22Rv1 (cell line): ENCODE results near the gene MAP1LC3B2.

Experiments used
- H3K27ac ChIP-seq: fragments of 450-650 bp; 2 replicates; pipeline ENCODE4 v1.5.1; 2017
- CTCF ChIP-seq: fragments of 450-650 bp; IDR thresholded peaks from 2 replicates; pipeline ENCODE4 v1.5.1; 2017; ENCODE audit warnings: mild to moderate bottlenecking
- ZFX ChIP-seq: fragments of 450-650 bp; IDR thresholded peaks from 2 replicates; pipeline ENCODE4 v1.6.1; 2017; ENCODE audit warnings: antibody characterized with exemption, borderline replicate concordance

MAP1LC3B2 gene

DNA sequence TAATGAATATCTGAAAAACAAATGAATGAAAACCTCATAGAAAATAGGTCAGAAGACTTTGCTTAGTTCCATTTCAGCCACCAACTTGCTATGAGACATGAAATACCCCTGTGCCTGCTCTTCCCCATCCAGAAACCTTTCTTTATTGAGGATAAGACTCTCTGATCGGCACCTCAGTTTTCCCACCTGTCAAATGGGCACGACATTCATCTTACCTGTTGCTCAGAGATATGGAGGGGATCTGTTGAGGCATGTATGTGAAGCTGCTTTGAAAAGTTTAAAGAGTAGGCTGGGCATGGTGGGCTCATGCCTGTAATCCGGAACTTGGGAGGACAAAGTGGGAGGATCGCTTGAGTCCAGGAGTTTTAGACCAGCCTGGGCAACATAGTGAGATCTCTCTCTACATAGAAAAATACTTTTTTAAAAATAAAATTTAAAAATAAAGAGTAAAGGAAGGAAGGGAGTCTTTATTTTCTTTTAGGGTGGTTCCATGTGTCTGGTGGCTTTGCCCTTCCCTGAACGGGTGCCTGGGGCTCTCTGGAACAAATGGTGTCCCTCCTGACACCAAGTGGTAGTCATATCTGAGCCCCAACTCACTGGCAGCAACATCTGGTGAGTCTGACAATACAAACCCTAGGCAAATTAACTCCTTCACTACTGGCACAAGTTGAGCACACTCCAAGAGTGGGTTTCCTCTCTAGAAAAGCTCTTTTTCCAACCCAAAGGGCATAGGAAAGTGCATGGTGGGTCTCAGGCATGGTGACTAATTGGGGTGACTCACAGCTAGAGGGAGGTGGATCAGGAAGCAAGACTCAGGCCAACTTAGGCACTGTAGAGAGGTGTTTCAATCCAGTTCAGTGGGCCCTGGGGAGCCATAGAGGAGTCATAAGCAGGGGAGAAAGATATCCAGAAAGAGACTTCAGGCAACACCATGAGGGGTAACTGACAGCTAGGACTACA lies 42.1 kb downstream of the MAP1LC3B2 start:
- no peak overlapping the region for H3K27ac ChIP-seq
- no peak for TF ChIP-seq ZFX
- TF ChIP-seq CTCF: no peak

DNA sequence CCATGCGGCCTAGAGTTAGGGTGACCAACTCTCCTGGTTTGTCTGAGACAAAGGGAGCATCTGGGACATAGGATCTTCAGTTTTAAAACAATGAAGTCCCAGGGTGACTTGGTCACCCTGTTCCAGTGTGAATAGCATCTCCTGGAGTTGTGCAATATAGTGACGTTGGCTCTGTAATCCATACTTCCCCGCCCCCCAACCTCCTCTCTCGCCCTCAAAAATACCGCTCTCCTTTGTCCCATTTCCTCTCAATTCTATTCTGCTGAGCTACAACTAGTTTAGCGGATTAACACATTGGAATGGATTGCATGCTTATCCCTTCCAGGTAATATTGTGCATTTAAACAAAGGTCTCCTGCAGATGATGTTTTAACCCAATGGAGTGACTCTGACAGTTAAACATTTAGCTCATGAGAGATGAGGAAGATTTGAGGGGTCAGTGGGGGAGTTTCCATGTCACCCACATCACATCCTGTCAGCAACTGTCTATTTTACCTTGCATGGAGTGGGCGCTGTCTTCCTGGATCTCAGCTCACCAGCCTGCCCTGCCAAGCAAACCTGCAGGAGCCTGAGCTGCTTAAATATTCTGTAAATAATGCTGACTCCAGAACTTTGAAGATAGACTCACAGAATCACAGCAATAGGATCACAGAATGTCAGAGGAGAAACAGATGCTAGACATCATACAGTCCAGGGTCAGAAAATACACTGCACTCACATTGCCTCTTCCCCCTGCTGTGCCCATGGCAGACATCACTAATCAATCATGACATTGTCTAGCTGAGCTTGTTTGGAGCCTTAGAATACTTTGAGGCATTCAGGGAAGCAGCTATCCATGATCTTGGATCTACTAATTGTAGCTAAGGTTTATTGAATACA lies 43.0 kb downstream of the MAP1LC3B2 start:
- TF ChIP-seq CTCF (no peak), ZFX (no peak)
- no peak overlapping the region for H3K27ac ChIP-seq

DNA sequence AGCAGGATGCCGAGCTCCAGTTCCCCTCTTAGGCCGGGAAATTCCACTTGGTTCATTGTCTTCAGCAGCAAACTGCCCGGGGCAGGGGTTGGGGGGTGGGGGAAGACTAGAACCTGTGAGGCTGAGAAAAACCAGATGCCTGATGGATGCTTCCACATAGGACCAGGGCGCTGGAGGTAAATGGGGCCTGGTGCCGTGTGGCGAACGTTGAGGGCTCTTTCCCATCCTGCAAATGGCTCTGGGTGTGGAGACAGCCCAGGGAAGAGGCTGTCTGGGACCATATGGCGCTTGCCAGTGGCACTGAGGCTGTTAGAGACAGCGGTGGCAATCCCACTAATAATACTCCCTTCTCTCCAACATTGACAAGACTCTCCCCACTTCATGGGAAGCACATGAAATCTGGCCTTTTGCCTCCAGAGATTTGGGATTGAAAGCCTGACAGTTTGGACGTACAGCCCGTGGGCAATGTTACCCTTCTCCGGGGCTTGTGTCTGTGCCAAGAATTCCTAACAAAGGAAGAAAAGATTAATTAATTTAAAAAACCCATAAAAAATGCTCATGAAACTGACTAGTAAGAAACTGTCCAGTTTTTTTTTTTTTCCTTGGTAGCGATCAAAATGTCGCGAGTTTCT lies 44.5 kb downstream of the MAP1LC3B2 start:
- no peak overlapping the region for H3K27ac ChIP-seq
- no peak for TF ChIP-seq ZFX
- TF ChIP-seq CTCF: no peak

GRCh38 chr12:116604178-116604895 lies 45.2 kb downstream of the MAP1LC3B2 start:
- TF ChIP-seq CTCF: no peak
- no peak for TF ChIP-seq ZFX
- no peak overlapping the region for H3K27ac ChIP-seq

DNA sequence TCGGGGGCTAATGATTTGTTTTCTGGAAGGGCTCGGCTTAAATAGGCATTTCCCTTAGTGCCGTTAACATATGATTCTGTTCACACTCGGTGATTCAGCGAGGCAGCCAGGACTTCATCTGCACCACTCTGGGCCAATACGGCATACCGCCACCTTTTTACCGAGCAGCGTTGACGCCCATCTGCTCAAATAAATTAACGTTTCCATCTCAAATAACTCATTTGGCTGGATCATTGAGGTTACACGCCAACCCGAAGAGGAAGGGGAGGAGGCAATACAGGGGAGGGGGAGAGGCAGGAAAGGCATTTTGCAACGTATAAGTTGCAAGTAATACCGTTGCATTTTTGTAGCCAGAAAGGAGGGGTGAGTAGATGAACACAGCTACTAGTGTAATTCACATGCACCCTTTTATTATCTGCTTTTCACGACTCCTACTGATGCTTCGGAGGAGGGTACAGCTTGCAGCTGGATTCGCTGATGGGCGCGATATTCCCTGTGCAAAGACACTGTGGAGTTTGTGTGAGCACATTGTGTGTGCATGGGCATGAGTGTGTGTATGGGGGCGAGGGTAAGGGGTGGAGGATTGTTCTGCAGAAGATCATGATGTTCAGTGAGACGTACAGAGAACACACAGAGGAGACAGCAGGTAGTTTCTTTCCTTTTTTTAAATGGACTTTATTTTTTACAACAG lies 45.9 kb downstream of the MAP1LC3B2 start:
- H3K27ac ChIP-seq: no peak overlapping the region
- no peak for TF ChIP-seq CTCF
- TF ChIP-seq ZFX: no peak

DNA sequence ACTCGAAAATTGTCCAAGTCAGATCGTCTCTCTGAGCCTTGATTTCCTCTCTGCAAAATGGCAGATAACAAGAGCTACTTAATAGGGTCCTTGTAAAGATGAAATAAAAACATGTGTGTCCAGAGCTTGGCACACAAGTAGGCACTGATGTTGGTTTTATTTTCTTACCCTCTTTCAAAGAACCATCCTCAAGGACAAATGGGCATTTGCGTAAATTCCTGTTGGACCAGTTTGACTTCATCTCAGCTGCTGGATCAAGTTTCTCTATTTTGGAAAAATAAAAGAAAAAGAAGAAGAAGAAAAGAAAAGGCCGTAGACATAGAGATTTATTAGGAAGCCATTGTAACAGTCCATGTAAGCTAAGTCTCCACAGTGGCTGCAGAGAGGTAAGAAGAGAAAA lies 47.2 kb downstream of the MAP1LC3B2 start:
- TF ChIP-seq CTCF (no peak), ZFX (no peak)
- H3K27ac ChIP-seq: no peak overlapping the region
